K562 (cell line): Measurements from ENCODE around the gene LUC7L. TPM values are rescaled to one million over a fixed set of nuclear protein-coding genes. Genes with fewer than 3 reads are reported as not detected.

Experiments
- CBX3 ChIP-seq, 2 experiments: IDR thresholded peaks; 1 replicate in 1 of 2; 2 replicates in 1 of 2; pipeline ENCODE4 v1.6.1; 2012; ENCODE audit warnings: inconsistent platforms in 2 of 2, low read length in 2 of 2, borderline replicate concordance in 1 of 2, control low read depth in 1 of 2
- CTBP1 ChIP-seq: fragments of 450-650 bp; IDR thresholded peaks from 2 replicates; pipeline ENCODE4 v1.6.1; 2016; ENCODE audit warnings: borderline replicate concordance
- FOXM1 ChIP-seq, 2 experiments: fragments of 450-650 bp in 1 of 2; sonication (generic) in 1 of 2; formaldehyde crosslinking in 1 of 2; IDR thresholded peaks; 2 replicates each; pipeline versions ENCODE4 v1.6.1 to v1.9.0; 2017 to 2022; ENCODE audit warnings: low read depth in 2 of 2, mild to moderate bottlenecking in 2 of 2, missing genetic modification reagents in 1 of 2, moderate library complexity in 1 of 2
- ILF3 ChIP-seq: fragments of 450-650 bp; IDR thresholded peaks from 2 replicates; pipeline ENCODE4 v1.6.1; 2018; ENCODE audit warnings: antibody characterized with exemption, mild to moderate bottlenecking, moderate library complexity, borderline replicate concordance
- MTA2 ChIP-seq: fragments of 450-650 bp; IDR thresholded peaks from 2 replicates; pipeline ENCODE4 v1.6.1; 2016; ENCODE audit warnings: low read depth
- NR3C1 ChIP-seq: sonication (generic); formaldehyde crosslinking; IDR thresholded peaks from 2 replicates; pipeline ENCODE4 v1.8.1; 2022; ENCODE audit warnings: missing genetic modification reagents
- PHF20 ChIP-seq: fragments of 450-650 bp; IDR thresholded peaks from 2 replicates; pipeline ENCODE4 v1.6.1; 2018; ENCODE audit not compliant: partially characterized antibody
- RBM25 ChIP-seq: fragments of 200-400 bp; formaldehyde crosslinking; IDR thresholded peaks from 2 replicates; pipeline ENCODE4 v1.6.1; 2018; ENCODE audit warnings: low read length, low read depth, moderate library complexity; ENCODE audit not compliant: severe bottlenecking
- SAP30 ChIP-seq: fragments of 200-600 bp; sonication (generic); IDR thresholded peaks from 2 replicates; pipeline ENCODE4 v1.6.1; 2012; ENCODE audit warnings: borderline replicate concordance, low read depth, mild to moderate bottlenecking, moderate library complexity, low read length, control low read depth, inconsistent platforms; ENCODE audit not compliant: insufficient read depth, poor library complexity, severe bottlenecking
- ZNF23 ChIP-seq: fragments of 250-450 bp; sonication (Bioruptor Pico); IDR thresholded peaks from 2 replicates; pipeline ENCODE4 v1.4.0; 2020; ENCODE audit warnings: mild to moderate bottlenecking
- ZNF24 ChIP-seq: fragments of 450-650 bp; IDR thresholded peaks from 2 replicates; pipeline ENCODE4 v1.6.1; 2016
- ZNF507 ChIP-seq: conservative IDR thresholded peaks from 2 replicates; pipeline ENCODE4 v1.6.1; 2017; ENCODE audit warnings: missing genetic modification characterization, missing compliant biosample characterization
- ZNF707 ChIP-seq: fragments of 250-450 bp; sonication (Bioruptor Pico); conservative IDR thresholded peaks from 2 replicates; pipeline ENCODE4 v1.8.0; 2022; ENCODE audit warnings: inconsistent platforms, mild to moderate bottlenecking, moderate library complexity
- polyA plus RNA-seq, 8 experiments: library from polyadenylated mRNA; depleted of rRNA in 4 of 8; stranded (reverse) in 5 of 8; unstranded in 3 of 8; fragments of >200 nt; fragmentation: Nextera tagmentation in 2 of 8; fragmentation: Illumina TruSeq in 1 of 8; extraction: Ambion mirVana in 2 of 8; extraction: Trizol in 1 of 8; gene quantifications; 2 replicates each; pipeline versions ENCODE4 v1.2.1 to v1.2.3, GENCODE V29; 2011 to 2014; ENCODE audit warnings: inconsistent platforms in 1 of 8, missing spikeins in 1 of 8
- total RNA-seq, 7 experiments: library from RNA; depleted of rRNA in 6 of 7; stranded (reverse); fragments of >200 nt in 6 of 7; fragmentation: Illumina TruSeq in 2 of 7; extraction: Trizol in 2 of 7; gene quantifications; 2 replicates each; pipeline versions ENCODE4 v1.2.1 to v1.2.3, GENCODE V29; 2011 to 2021; ENCODE audit warnings: low replicate concordance in 1 of 7
- TF ChIP-seq, protein P1 (sequence below), 3 experiments: IDR thresholded peaks in 2 of 3; conservative IDR thresholded peaks in 1 of 3; 2 replicates each; pipeline ENCODE4 v1.5.1; 2011 to 2012; ENCODE audit warnings: low read length in 3 of 3, mild to moderate bottlenecking in 3 of 3, control low read depth in 2 of 3, improper control_type of control experiment in 1 of 3, inconsistent platforms in 1 of 3, low read depth in 1 of 3, mixed read lengths in 1 of 3, moderate library complexity in 1 of 3; ENCODE audit not compliant: insufficient read depth in 2 of 3
- TF ChIP-seq, protein P2 (sequence below): sonication (generic); formaldehyde crosslinking; IDR thresholded peaks from 2 replicates; pipeline ENCODE4 v1.8.1; 2022; ENCODE audit warnings: missing genetic modification reagents
- TF ChIP-seq, protein P3 (sequence below): IDR thresholded peaks from 3 replicates; pipeline ENCODE4 v1.6.1; 2011; ENCODE audit warnings: borderline replicate concordance, mild to moderate bottlenecking; ENCODE audit not compliant: insufficient read length, insufficient read depth
- TF ChIP-seq, protein P4 (sequence below): fragments of 250-450 bp; sonication (Bioruptor Pico); IDR thresholded peaks from 2 replicates; pipeline ENCODE4 v1.5.0; 2021
- TF ChIP-seq, protein P5 (sequence below): fragments of 250-450 bp; sonication (Bioruptor Pico); IDR thresholded peaks from 2 replicates; pipeline ENCODE4 v1.5.1; 2021; ENCODE audit warnings: mild to moderate bottlenecking

LUC7L gene
- total and polyA plus RNA-seq, 9 of the 15 experiments (the other 6 are each of a cell fraction or from before 2014, with no cell fraction given), result 1.7 to 93.3 (median 59.5) TPM

DNA sequence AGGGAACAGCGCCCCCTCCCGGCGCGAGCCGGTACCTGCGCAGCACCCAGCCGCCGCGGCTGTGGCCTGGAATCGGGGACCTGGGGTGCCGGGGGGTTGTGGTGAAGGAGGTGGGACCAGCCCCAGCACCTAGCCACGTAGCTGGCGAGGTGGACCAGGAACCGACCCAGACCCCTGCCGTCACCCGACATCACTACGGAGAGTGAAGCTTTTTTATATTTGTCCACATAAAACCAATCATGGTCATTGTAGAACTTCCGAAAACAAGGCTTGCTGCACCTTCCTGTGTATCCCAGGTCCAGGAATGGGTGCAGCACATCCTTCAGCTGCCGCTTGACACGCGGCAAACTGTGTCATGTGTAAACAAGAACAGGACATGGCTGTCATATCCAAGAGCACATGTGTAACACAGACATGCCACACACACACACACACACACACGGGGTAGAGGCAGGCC is 47.7 kb downstream of the LUC7L start (continued):
- TF ChIP-seq, protein P1, sequence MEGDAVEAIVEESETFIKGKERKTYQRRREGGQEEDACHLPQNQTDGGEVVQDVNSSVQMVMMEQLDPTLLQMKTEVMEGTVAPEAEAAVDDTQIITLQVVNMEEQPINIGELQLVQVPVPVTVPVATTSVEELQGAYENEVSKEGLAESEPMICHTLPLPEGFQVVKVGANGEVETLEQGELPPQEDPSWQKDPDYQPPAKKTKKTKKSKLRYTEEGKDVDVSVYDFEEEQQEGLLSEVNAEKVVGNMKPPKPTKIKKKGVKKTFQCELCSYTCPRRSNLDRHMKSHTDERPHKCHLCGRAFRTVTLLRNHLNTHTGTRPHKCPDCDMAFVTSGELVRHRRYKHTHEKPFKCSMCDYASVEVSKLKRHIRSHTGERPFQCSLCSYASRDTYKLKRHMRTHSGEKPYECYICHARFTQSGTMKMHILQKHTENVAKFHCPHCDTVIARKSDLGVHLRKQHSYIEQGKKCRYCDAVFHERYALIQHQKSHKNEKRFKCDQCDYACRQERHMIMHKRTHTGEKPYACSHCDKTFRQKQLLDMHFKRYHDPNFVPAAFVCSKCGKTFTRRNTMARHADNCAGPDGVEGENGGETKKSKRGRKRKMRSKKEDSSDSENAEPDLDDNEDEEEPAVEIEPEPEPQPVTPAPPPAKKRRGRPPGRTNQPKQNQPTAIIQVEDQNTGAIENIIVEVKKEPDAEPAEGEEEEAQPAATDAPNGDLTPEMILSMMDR (IDR thresholded peaks at IDR 0.05 in 2 of 3, conservative IDR thresholded peaks at IDR 0.05 in 1 of 3; ENCODE audit: insufficient read depth in 2 of 3, low read depth in 1 of 3, low read length in 3 of 3), result peak; percentile 88 to 95 (median 90); a peak in 5 of 6 replicates
- no peak for TF ChIP-seq ZNF23 (CRISPR knock-in tag)
- TF ChIP-seq, protein P2, sequence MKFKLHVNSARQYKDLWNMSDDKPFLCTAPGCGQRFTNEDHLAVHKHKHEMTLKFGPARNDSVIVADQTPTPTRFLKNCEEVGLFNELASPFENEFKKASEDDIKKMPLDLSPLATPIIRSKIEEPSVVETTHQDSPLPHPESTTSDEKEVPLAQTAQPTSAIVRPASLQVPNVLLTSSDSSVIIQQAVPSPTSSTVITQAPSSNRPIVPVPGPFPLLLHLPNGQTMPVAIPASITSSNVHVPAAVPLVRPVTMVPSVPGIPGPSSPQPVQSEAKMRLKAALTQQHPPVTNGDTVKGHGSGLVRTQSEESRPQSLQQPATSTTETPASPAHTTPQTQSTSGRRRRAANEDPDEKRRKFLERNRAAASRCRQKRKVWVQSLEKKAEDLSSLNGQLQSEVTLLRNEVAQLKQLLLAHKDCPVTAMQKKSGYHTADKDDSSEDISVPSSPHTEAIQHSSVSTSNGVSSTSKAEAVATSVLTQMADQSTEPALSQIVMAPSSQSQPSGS (CRISPR knock-in tag), result no peak; the same call in 1 of the 2 replicates
- no peak for TF ChIP-seq NR3C1 (CRISPR knock-in tag)
- TF ChIP-seq, protein P3, sequence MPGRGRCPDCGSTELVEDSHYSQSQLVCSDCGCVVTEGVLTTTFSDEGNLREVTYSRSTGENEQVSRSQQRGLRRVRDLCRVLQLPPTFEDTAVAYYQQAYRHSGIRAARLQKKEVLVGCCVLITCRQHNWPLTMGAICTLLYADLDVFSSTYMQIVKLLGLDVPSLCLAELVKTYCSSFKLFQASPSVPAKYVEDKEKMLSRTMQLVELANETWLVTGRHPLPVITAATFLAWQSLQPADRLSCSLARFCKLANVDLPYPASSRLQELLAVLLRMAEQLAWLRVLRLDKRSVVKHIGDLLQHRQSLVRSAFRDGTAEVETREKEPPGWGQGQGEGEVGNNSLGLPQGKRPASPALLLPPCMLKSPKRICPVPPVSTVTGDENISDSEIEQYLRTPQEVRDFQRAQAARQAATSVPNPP, result no peak
- TF ChIP-seq PHF20, result no peak
- no peak for TF ChIP-seq MTA2
- no peak for TF ChIP-seq ZNF24
- TF ChIP-seq CTBP1, result 0 out of 2 replicates have a peak, but pooled peaks have one; percentile 3
- TF ChIP-seq ZNF507, result no peak
- TF ChIP-seq, protein P4, sequence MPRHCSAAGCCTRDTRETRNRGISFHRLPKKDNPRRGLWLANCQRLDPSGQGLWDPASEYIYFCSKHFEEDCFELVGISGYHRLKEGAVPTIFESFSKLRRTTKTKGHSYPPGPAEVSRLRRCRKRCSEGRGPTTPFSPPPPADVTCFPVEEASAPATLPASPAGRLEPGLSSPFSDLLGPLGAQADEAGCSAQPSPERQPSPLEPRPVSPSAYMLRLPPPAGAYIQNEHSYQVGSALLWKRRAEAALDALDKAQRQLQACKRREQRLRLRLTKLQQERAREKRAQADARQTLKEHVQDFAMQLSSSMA (CRISPR knock-in tag), result 0 out of 2 replicates have a peak, but pooled peaks have one; percentile 12
- no peak for TF ChIP-seq FOXM1 (IDR thresholded peaks at IDR 0.05; ENCODE audit: low read depth)
- no peak for TF ChIP-seq FOXM1 (CRISPR knock-in tag; IDR thresholded peaks at IDR 0.05; ENCODE audit: low read depth)
- no peak for TF ChIP-seq RBM25
- TF ChIP-seq, protein P5, sequence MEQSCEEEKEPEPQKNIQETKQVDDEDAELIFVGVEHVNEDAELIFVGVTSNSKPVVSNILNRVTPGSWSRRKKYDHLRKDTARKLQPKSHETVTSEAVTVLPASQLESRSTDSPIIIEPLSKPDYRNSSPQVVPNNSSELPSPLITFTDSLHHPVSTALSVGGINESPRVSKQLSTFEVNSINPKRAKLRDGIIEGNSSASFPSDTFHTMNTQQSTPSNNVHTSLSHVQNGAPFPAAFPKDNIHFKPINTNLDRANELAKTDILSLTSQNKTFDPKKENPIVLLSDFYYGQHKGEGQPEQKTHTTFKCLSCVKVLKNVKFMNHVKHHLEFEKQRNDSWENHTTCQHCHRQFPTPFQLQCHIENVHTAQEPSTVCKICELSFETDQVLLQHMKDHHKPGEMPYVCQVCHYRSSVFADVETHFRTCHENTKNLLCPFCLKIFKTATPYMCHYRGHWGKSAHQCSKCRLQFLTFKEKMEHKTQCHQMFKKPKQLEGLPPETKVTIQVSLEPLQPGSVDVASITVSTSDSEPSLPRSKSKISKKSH (CRISPR knock-in tag), result no peak
- TF ChIP-seq SAP30, result peak; percentile 9
- TF ChIP-seq CBX3 (IDR thresholded peaks at IDR 0.05; ENCODE audit: borderline replicate concordance in 1 of 2, low read length in 2 of 2), result no peak
- TF ChIP-seq ILF3, result peak; percentile 38; the same call in 1 of the 2 replicates
- TF ChIP-seq ZNF707 (CRISPR knock-in tag), result no peak
